ENCODE results near the gene FKBP1C. TPM values are rescaled to one million over a fixed set of nuclear protein-coding genes. Genes with fewer than 3 reads are reported as not detected.
"Not testable (repeated sequence)": the region's sequence is repeated elsewhere in the genome, so short reads cannot be mapped to it uniquely, and the experiment has no call there.

FKBP1C gene
- total RNA-seq (0.30 and 0.46 TPM in 2 replicates), polyA plus RNA-seq (0.39 and 0.48 TPM in 2 replicates)

DNA sequence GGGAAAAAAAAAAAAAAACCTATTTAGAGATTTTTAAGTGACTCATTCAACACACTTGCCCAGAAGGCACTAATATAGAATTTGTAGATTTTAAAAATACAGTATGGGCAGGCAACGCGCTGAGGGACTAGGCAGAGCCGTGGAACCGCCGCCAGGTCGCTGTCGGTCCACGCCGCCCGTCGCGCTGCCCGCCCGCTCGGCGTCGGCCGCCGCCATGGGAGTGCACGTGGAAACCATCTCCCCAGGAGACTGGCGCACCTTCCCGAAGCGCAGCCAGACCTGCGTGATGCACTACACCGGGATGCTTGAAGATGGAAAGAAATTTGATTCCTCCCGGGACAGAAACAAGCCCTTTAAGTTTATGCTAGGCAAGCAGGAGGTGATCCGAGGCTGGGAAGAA is at the start of gene FKBP1C:
Gene FKBP1C (plus strand): TSS at position 127 of the 400 bp plus-strand sequence.
- not testable (repeated sequence) for H3K4me3 ChIP-seq; H3K27ac ChIP-seq; H3K9me3 ChIP-seq (ENCODE audit: low read depth); DNase-seq (ENCODE audit: low read depth in 1 of 2, low spot score in 1 of 2); H3K27me3 ChIP-seq; H3K36me3 ChIP-seq; H3K4me1 ChIP-seq (ENCODE audit: low read depth)

- not testable (repeated sequence) for H3K9me3 ChIP-seq (ENCODE audit: low read depth); H3K27me3 ChIP-seq; DNase-seq (ENCODE audit: low read depth in 1 of 2, low spot score in 1 of 2); H3K4me1 ChIP-seq (ENCODE audit: low read depth); H3K4me3 ChIP-seq; H3K27ac ChIP-seq; H3K36me3 ChIP-seq
These were observed 47.0 kb upstream of the FKBP1C start for GRCh38 chr6:63164047-63164803.

DNA sequence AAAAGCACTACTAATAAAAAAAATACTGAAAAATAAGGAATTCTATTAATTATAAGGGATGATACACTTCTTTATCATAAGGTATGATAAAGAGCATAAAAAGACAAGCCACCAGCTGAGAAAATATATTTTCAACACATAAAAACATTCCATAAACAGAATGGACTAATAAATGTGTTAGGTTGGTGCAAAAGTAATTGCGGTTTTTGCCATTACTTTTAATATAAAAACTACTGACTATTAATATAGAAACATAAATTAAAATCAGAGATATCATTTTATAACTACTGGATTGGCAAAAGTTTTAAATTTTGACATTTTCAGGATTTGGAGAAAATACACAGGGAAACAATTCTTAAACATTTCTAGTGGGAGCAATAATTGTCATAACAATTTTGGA is 37.1 kb upstream of the FKBP1C start:
- TF ChIP-seq, protein P1, sequence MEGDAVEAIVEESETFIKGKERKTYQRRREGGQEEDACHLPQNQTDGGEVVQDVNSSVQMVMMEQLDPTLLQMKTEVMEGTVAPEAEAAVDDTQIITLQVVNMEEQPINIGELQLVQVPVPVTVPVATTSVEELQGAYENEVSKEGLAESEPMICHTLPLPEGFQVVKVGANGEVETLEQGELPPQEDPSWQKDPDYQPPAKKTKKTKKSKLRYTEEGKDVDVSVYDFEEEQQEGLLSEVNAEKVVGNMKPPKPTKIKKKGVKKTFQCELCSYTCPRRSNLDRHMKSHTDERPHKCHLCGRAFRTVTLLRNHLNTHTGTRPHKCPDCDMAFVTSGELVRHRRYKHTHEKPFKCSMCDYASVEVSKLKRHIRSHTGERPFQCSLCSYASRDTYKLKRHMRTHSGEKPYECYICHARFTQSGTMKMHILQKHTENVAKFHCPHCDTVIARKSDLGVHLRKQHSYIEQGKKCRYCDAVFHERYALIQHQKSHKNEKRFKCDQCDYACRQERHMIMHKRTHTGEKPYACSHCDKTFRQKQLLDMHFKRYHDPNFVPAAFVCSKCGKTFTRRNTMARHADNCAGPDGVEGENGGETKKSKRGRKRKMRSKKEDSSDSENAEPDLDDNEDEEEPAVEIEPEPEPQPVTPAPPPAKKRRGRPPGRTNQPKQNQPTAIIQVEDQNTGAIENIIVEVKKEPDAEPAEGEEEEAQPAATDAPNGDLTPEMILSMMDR (IDR thresholded peaks at IDR 0.05; ENCODE audit: low read depth, low read length): no peak
- H3K4me1 ChIP-seq (ENCODE audit: low read depth): no peaks in the 10 kb centered on the region
- H3K27ac ChIP-seq: no peak overlapping the region
- no peaks in the 10 kb centered on the region for H3K27me3 ChIP-seq
- DNase-seq (ENCODE audit: low read depth in 1 of 2, low spot score in 1 of 2): no peak
- no peaks in the 10 kb centered on the region for H3K36me3 ChIP-seq
- H3K4me3 ChIP-seq: no peak overlapping the region
- no peaks in the 10 kb centered on the region for H3K9me3 ChIP-seq (ENCODE audit: low read depth)

DNA sequence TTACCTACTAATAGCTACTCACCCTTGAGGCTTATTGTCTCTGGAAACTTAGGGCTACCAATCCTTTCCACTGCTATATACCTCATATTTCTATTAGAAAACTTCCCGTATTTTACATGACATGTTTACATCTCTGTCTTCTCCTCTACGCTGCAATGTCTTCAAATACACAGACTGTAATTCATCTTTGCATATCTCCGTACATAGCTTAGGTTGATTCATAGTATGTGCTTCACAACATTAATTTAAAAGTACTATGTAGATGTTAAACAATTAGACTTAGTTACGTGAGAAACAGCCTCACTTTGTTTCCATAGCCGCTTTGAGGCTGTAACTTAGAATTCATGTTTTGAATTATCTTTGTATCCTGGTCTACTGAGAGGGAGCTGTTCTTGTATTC is 35.1 kb upstream of the FKBP1C start:
- H3K27me3 ChIP-seq: no peaks in the 10 kb centered on the region
- DNase-seq (ENCODE audit: low read depth in 1 of 2, low spot score in 1 of 2): no peak
- no peaks in the 10 kb centered on the region for H3K36me3 ChIP-seq
- no peaks in the 10 kb centered on the region for H3K4me1 ChIP-seq (ENCODE audit: low read depth)
- H3K27ac ChIP-seq: no peak overlapping the region
- no peaks in the 10 kb centered on the region for H3K9me3 ChIP-seq (ENCODE audit: low read depth)
- H3K4me3 ChIP-seq: no peak overlapping the region
- TF ChIP-seq, protein P1 (IDR thresholded peaks at IDR 0.05; ENCODE audit: low read depth, low read length): no peak

DNA sequence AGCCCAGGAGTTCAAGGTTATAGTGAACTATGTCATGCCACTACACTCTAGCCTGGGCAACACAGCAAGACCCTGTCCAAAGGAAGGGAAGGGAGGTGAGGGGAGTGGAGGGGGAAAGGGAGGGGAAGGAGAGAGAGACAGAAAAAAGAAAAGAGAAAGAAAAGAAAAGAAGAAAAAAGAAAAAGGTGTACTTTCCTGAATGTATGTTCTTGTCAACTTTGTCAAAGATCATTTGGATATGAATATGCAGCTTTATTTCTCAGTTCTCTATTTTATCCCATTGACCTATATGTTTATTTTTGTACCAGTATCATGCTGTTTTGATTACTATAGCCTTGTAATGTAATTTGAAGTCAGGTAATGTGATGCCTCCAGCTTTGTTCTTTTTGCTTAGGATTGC is 30.9 kb upstream of the FKBP1C start:
- Histone ChIP-seq H3K4me3 (no peak overlapping the region), H3K4me1 (ENCODE audit: low read depth) (no peaks in the 10 kb centered on the region), H3K36me3 (no peaks in the 10 kb centered on the region), H3K27ac (no peak overlapping the region), H3K27me3 (no peaks in the 10 kb centered on the region), H3K9me3 (ENCODE audit: low read depth) (no peaks in the 10 kb centered on the region)
- TF ChIP-seq, protein P1 (IDR thresholded peaks at IDR 0.05; ENCODE audit: low read depth, low read length): no peak
- DNase-seq (ENCODE audit: low read depth in 1 of 2, low spot score in 1 of 2): no peak

DNA sequence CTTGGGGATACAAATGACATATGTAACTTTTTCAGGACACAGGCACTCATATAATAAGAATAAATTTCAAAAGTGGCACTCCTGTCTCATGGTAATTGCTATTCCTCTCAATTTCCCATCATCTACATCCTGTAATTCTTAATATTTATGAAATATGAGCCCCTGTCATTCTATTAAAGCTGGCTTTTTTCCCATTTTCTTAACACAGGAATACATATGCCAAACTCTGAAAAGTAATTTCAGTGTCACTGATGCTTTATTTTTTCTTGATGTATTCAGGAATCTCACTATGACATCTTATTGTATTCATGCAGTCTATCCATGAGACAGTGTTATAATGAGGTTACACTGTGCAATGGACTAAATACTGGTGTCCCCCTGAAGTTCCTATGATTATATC is 24.3 kb upstream of the FKBP1C start:
- Histone ChIP-seq H3K9me3 (ENCODE audit: low read depth) (no peaks in the 10 kb centered on the region), H3K27me3 (no peaks in the 10 kb centered on the region), H3K27ac (no peak overlapping the region), H3K4me3 (no peak overlapping the region), H3K36me3 (no peaks in the 10 kb centered on the region), H3K4me1 (ENCODE audit: low read depth) (no peaks in the 10 kb centered on the region)
- TF ChIP-seq, protein P1 (IDR thresholded peaks at IDR 0.05; ENCODE audit: low read depth, low read length): no peak
- no peak for DNase-seq (ENCODE audit: low read depth in 1 of 2, low spot score in 1 of 2)
